ENCODE measurements around the gene IL5.

IL5 gene

GRCh38 chr5:132498152-132498551, 45.2 kb downstream of the IL5 start:
- DNase-seq, result no peak

GRCh38 chr5:132497488-132497997, 45.8 kb downstream of the IL5 start:
- DNase-seq, result no peak

- DNase-seq, result peak; percentile 35
Observed at GRCh38 chr5:132496631-132497487, 46.5 kb downstream of the IL5 start.

- peak; percentile 78 for DNase-seq
Observed at GRCh38 chr5:132496191-132496630, 47.1 kb downstream of the IL5 start.

- DNase-seq, result no peak
Observed at GRCh38 chr5:132495667-132496190, 47.6 kb downstream of the IL5 start.

GRCh38 chr5:132493821-132494220, 49.5 kb downstream of the IL5 start:
- DNase-seq, result no peak

- no peak for DNase-seq
Observed at GRCh38 chr5:132493241-132493640, 50.1 kb downstream of the IL5 start.

- DNase-seq, result no peak
Observed at GRCh38 chr5:132492386-132493125, 50.8 kb downstream of the IL5 start.
